ENCODE measurements around the gene SFXN5. TPM values are rescaled to one million over a fixed set of nuclear protein-coding genes. Genes with fewer than 3 reads are reported as not detected.
"Not testable (repeated sequence)": the region's sequence is repeated elsewhere in the genome, so short reads cannot be mapped to it uniquely, and the experiment has no call there.

SFXN5 gene
- total RNA-seq, 2 experiments from 2014 or later: 15.7 to 18.6 TPM

DNA sequence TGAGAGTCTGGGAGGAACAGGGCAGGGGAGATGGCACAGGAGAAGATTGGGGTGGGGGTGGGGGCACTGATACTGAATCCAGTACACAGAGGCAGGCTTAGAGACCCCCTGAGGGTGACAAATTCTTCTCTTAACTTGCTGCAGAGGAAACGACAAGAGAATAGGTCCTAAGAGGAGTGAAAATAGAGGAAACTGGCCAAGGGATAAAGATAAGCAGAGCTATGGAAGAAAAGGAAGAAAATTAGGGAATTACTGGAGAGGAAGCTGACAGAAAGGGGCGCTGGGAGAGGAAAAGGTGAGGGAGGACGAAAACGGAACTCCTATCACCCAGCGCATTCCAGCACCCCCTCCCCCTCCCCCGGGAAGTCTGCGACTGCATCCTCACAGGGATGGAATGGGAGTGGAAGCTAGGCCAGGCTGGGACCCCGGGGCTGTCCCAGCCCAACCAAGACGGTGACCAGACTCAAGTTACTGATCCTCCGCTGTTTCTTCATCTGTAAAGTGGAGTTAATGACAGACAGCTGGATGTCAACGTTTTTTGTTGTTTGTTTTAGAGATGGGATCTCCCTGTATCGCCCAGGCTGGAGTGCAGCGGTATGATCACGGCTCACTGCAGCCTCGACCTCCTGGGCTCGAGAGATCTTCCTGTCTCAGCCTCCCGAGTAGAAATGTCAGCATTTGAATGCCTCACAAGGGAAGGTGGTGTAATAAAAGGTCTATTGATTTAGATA, 156.8 kb downstream of the SFXN5 start:
- ChIA-PET CTCF (interaction anchor here (0.8 to 2.5 kb wide), 3 partner anchors 13 to 27 kb away, joined by 3 to 9 read pairs (median 6); partner anchors contain the start of gene SPR), POLR2A (no interaction called here)
- Mint-ChIP-seq H3K27me3 (ENCODE audit: low read depth) (peaks cover 72% of the 10 kb centered on the region), H3K4me3 (no peak overlapping the region), H3K4me1 (ENCODE audit: low read depth) (peaks cover 27% of the 10 kb centered on the region), H3K36me3 (ENCODE audit: low read depth) (no peaks in the 10 kb centered on the region), H3K9me3 (ENCODE audit: insufficient read depth) (no peaks in the 10 kb centered on the region), H3K27ac (no peak overlapping the region)
- DNase-seq: no peak
- ATAC-seq: no peak

DNA sequence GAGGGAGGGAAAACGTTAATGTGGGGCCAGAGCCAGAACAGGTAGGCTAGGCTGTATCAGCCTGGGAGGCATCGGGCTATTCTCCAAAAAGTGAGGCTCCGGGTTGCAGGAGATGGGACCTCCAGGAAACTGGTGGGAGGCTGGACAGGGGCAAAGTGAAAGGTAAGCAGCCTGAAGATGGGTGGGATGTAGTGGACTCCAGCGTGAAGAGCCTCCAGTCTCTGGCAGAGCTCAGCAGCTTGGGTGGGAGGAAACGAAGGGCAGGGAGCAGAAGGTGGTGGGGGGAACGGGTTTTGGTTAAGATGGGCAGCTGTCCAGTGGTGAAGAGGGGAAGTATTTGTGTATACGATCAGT, 157.3 kb downstream of the SFXN5 start:
- no peaks in the 10 kb centered on the region for H3K36me3 Mint-ChIP-seq (ENCODE audit: low read depth)
- POLR2A ChIA-PET: no interaction called here
- no peak overlapping the region for H3K27ac Mint-ChIP-seq
- CTCF ChIA-PET: interaction anchor here (1.4 to 1.7 kb wide), 2 partner anchors 21 kb away, joined by 5 to 6 read pairs; no protein-coding TSS in a partner anchor
- H3K27me3 Mint-ChIP-seq (ENCODE audit: low read depth): peaks cover 70% of the 10 kb centered on the region
- no peaks in the 10 kb centered on the region for H3K9me3 Mint-ChIP-seq (ENCODE audit: insufficient read depth)
- DNase-seq: no peak
- no peak overlapping the region for H3K4me3 Mint-ChIP-seq
- ATAC-seq: no peak
- H3K4me1 Mint-ChIP-seq (ENCODE audit: low read depth): peaks cover 22% of the 10 kb centered on the region

DNA sequence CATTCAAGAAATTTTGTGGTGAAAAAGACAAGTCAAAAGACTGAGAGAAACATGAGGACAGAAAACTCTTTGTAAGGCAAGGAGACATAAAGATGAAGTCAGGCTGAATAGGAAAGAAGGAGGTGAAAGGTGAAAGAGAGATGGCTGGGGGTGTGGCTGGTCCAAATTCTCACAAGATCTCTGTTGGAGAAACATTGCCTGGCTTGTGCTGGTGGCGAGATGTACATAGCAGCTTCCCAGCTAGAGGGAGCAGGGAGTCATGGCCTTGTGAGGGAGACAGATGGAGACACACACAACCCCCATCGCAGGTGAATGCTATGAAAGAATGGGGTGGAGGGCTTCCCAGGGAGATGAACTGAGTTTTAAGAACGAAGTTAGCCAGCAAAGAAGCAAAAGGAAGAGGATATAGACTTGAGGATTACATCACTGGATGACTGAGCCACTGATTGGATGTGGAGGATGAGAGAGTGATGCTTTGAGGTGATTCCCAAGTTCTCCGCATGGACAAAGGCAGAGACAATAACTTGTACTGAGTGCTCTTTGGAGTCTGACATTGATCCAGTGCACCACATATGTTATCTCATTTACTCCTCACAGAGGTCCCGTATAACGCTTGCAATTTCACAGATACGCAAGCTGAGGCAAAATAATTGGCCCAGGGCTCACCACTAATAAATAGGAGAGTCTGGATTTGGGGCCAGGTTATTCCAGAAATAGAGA, 157.9 kb downstream of the SFXN5 start:
- Mint-ChIP-seq H3K4me3 (no peak overlapping the region), H3K27me3 (ENCODE audit: low read depth) (peaks cover 66% of the 10 kb centered on the region), H3K27ac (no peak overlapping the region), H3K9me3 (ENCODE audit: insufficient read depth) (no peaks in the 10 kb centered on the region), H3K4me1 (ENCODE audit: low read depth) (peaks cover 20% of the 10 kb centered on the region), H3K36me3 (ENCODE audit: low read depth) (no peaks in the 10 kb centered on the region)
- DNase-seq: no peak
- POLR2A ChIA-PET: no interaction called here
- CTCF ChIA-PET: interaction anchor here (1.4 kb wide), 2 partner anchors 20 to 60 kb away, joined by 3 to 5 read pairs; no protein-coding TSS in a partner anchor
- ATAC-seq: no peak

DNA sequence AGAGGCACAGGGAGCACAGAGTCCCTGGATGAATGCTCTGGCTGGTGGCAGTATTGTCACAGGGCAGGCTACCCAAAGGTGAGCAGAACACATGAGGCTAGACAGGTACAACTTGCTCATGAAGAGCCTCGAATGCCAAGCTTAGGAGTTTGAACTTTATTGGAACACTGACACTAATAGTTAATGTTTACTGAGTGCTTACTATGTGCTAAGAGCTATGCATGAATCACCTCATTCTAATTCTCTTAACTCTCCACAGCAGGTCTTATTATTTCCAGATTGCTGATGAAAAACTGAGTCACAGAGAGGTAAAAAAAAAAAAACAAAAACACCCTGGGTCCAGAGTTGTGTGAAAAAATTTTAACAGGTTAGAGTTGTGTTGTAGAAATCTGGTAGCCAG, 160.3 kb downstream of the SFXN5 start:
- CTCF ChIA-PET: interaction anchor here (1.1 kb wide), 1 partner anchor 266 kb away, joined by 3 read pairs; no protein-coding TSS in a partner anchor
- no peak overlapping the region for H3K4me3 Mint-ChIP-seq
- H3K36me3 Mint-ChIP-seq (ENCODE audit: low read depth): no peaks in the 10 kb centered on the region
- H3K4me1 Mint-ChIP-seq (ENCODE audit: low read depth): peaks cover 8% of the 10 kb centered on the region
- peaks cover 64% of the 10 kb centered on the region for H3K27me3 Mint-ChIP-seq (ENCODE audit: low read depth)
- DNase-seq: no peak
- no peaks in the 10 kb centered on the region for H3K9me3 Mint-ChIP-seq (ENCODE audit: insufficient read depth)
- no peak for ATAC-seq
- POLR2A ChIA-PET: no interaction called here
- no peak overlapping the region for H3K27ac Mint-ChIP-seq

DNA sequence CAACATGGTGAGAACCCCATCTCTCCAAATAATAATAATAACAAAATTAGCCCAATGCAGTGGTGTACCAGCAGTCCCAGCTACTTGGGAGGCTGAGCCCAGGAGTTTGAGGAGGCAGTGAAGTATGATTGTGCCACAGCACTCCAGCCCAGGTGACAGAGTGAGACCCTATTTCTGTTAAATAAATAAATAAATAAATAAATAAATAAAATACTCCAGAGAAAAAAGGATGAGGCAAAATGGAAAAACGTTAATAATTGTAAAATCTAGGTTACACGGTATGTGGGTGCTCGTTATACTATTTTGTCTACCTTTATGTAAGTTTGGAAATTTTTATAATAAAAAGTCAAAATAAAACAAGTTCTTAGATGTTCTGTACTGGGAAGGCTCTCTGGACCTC, 162.8 kb downstream of the SFXN5 start:
- ChIA-PET POLR2A (no interaction called here), CTCF (interaction anchor here (1.2 to 1.6 kb wide), 2 partner anchors 16 to 21 kb away, joined by 5 to 6 read pairs; partner anchors contain the start of gene SPR)
- Mint-ChIP-seq H3K9me3 (ENCODE audit: insufficient read depth) (no peaks in the 10 kb centered on the region), H3K4me3 (no peak overlapping the region), H3K27me3 (ENCODE audit: low read depth) (peaks cover 58% of the 10 kb centered on the region), H3K4me1 (ENCODE audit: low read depth) (no peaks in the 10 kb centered on the region), H3K27ac (no peak overlapping the region), H3K36me3 (ENCODE audit: low read depth) (no peaks in the 10 kb centered on the region)
- ATAC-seq (no peak), DNase-seq (no peak)

DNA sequence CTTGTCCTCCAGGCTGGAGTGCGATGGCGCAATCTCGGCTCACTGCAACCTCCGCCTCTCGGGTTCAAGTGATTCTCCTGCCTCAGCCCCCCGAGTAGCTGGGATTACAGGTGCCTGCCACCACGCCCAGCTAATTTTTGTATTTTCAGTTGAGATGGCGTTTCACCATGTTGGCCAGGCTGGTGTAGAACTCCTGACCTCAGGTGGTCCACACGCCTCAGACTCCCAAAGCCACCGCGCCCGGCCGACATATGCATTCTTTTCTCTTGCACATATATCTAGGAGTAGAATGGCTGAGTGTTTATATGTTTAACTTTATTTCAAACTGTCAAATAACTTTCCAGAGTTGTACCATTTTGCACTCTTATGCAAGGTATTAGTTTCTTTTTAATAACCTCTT, 164.1 kb downstream of the SFXN5 start:
- H3K36me3 Mint-ChIP-seq (ENCODE audit: low read depth); H3K4me1 Mint-ChIP-seq (ENCODE audit: low read depth); DNase-seq; H3K4me3 Mint-ChIP-seq; ATAC-seq; H3K27ac Mint-ChIP-seq; H3K9me3 Mint-ChIP-seq (ENCODE audit: insufficient read depth); POLR2A ChIA-PET: not testable (repeated sequence)
- H3K27me3 Mint-ChIP-seq (ENCODE audit: low read depth): peaks cover 61% of the 10 kb centered on the region
- CTCF ChIA-PET: interaction anchor here (1.2 kb wide), 1 partner anchor 15 kb away, joined by 6 read pairs; no protein-coding TSS in a partner anchor

DNA sequence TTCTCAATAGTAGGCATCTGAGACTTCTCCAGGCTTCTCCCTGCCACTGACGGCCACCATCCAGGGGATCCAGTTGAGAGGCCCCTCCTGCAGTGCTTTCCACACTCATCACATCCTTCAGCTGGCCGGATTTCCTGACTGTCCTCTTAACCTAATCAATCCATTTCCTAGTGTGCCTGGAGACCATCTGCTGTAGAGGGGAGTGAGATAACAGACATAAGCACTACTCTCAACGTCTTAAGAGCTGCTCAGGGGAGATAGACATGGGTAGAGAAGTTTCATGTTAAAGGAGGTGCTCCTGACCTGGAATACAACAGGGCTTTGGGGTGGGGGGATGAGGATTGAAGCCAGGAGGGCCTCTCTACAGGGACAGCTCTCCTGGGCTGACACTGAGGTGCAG, 170.1 kb downstream of the SFXN5 start:
- Mint-ChIP-seq H3K27ac (no peak overlapping the region), H3K4me3 (no peak overlapping the region), H3K9me3 (ENCODE audit: insufficient read depth) (no peaks in the 10 kb centered on the region), H3K36me3 (ENCODE audit: low read depth) (no peaks in the 10 kb centered on the region), H3K27me3 (ENCODE audit: low read depth) (peaks cover 59% of the 10 kb centered on the region), H3K4me1 (ENCODE audit: low read depth) (no peaks in the 10 kb centered on the region)
- CTCF ChIA-PET: no interaction called here
- ATAC-seq (no peak), DNase-seq (no peak)
- POLR2A ChIA-PET: no interaction called here

DNA sequence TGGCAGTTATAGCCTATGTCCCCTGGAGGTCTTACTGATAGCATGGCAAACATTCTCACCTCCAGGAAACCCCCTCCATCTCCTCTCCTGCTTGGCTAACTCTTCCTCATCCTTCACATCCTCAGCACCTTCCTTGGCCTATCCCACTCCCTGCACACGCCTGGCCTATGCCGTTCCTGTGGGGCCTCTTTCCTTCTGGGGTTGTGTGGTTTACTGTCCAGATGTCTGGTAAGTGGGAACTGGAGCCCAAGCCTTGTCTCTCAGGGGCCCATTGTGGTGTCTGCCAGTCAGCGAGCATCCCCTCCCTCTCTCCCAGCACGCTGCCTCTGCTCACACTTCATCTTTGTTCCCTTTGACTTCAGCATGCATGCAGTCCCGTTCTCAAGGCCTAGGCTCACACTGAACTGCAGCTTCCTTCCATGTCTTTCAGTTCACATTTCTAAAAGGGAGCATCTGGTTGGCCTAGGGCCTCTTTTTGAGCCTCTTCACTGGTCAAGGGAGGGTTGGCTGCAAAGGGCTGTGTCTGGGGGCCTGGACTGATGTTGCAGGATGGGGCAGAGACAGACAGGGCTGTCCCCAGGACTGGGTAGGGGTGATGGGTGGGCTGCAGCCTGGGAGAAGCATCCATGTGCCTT, 171.2 kb downstream of the SFXN5 start:
- CTCF ChIA-PET: no interaction called here
- H3K27me3 Mint-ChIP-seq (ENCODE audit: low read depth): peaks cover 59% of the 10 kb centered on the region
- no peak overlapping the region for H3K4me3 Mint-ChIP-seq

DNA sequence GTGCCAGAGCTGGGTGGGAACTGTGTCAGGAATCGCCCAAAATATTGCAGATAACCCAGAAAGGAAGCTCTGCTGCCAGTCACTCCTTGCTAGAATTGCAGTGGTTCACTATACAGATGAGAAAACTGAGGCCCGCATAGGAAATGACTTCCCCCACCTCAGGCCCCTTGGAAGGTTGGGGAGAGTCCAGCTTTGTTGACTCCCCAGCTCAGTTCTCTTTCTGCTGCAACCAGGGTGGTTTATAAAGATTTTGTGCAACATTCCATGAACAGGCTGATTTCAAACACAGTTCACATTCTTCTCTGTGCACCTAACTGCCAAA, 173.0 kb downstream of the SFXN5 start:
- H3K27ac Mint-ChIP-seq: no peak overlapping the region
- ATAC-seq (no peak), DNase-seq (no peak)
- ChIA-PET CTCF (interaction anchor here (9.5 kb wide), 1 partner anchor 75 kb away, joined by 251 read pairs; no protein-coding TSS in a partner anchor), POLR2A (no interaction called here)
- H3K4me3 Mint-ChIP-seq: no peak overlapping the region
- H3K9me3 Mint-ChIP-seq (ENCODE audit: insufficient read depth): no peaks in the 10 kb centered on the region
- no peaks in the 10 kb centered on the region for H3K36me3 Mint-ChIP-seq (ENCODE audit: low read depth)
- H3K27me3 Mint-ChIP-seq (ENCODE audit: low read depth): peaks cover 56% of the 10 kb centered on the region
- H3K4me1 Mint-ChIP-seq (ENCODE audit: low read depth): peaks cover 2% of the 10 kb centered on the region

More for the DNA sequence above, 171.2 kb downstream of the SFXN5 start:
- no peaks in the 10 kb centered on the region for H3K36me3 Mint-ChIP-seq (ENCODE audit: low read depth)
- H3K9me3 Mint-ChIP-seq (ENCODE audit: insufficient read depth): no peaks in the 10 kb centered on the region
- no peak overlapping the region for H3K27ac Mint-ChIP-seq
- H3K4me1 Mint-ChIP-seq (ENCODE audit: low read depth): peaks cover 2% of the 10 kb centered on the region
- POLR2A ChIA-PET: no interaction called here
- ATAC-seq (no peak), DNase-seq (no peak)

DNA sequence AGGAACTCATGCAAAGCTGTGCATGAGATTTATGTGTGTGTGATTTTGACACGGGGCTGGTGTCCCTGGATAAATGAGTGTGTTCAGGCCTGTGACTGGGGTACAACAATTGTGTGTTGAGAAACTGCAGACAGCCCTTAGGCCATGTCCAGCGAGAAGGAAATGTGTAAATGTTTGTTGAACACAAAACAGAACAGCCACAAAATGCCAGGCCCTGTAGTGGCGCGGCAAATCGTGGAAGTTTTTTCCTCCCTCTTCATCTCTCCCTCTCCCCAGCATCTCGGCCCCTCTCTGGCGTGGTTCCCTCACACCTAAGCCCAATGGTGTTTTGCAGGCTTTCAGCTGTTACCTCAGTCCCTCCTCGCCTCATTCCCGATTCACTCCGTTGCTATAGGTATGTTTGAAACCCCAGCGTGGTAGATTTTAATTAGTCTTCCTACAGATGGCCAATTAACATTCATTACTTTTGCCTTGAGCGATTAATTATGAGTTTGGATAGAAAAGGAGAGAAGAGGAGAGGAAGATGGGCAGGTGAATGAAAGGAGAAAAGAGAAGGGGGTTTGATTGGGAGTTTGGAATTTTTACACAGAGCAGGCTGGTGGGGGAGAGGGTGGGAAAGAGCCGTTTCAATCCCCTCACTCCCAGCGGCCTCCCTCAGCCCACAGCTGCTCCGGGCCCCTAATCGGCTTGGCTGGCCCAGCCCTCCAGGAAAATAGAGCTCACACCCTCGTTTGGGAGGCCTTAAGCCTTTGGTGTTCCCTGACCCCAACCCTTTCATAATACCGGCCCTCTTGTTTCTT, 173.5 kb downstream of the SFXN5 start:
- Mint-ChIP-seq H3K27ac (no peak overlapping the region), H3K4me3 (no peak overlapping the region), H3K9me3 (ENCODE audit: insufficient read depth) (no peaks in the 10 kb centered on the region), H3K27me3 (ENCODE audit: low read depth) (peaks cover 51% of the 10 kb centered on the region), H3K36me3 (ENCODE audit: low read depth) (no peaks in the 10 kb centered on the region), H3K4me1 (ENCODE audit: low read depth) (peaks cover 2% of the 10 kb centered on the region)
- DNase-seq (no peak), ATAC-seq (no peak)
- ChIA-PET CTCF (interaction anchor here (9.5 kb wide), 1 partner anchor 76 kb away, joined by 251 read pairs; no protein-coding TSS in a partner anchor), POLR2A (no interaction called here)

DNA sequence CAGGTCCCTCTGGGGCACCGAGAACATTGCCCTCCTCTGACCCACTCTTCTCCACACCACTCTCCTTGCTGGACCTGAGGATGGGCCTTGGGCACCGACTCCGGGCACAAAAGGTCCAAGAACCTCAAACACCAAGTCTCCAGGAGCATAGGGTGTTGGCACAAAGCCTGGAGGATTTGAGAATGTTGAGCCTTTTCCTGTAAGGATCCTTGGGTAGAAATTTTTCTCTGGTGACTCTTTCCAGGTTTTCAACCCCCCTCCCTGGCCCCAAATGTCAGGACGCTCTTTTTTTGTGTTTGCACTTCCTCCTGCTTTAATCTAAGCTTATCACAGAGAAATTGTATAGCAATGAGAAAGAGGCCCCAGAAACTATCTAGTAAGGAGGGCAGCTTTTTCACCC, 175.1 kb downstream of the SFXN5 start:
- no peaks in the 10 kb centered on the region for H3K9me3 Mint-ChIP-seq (ENCODE audit: insufficient read depth)
- POLR2A ChIA-PET: no interaction called here
- H3K36me3 Mint-ChIP-seq (ENCODE audit: low read depth): no peaks in the 10 kb centered on the region
- no peak overlapping the region for H3K4me3 Mint-ChIP-seq
- DNase-seq (no peak), ATAC-seq (no peak)
- H3K27ac Mint-ChIP-seq: no peak overlapping the region
- CTCF ChIA-PET: interaction anchor here (1.2 to 9.5 kb wide), 4 partner anchors 30 to 281 kb away, joined by 5 to 251 read pairs (median 33); no protein-coding TSS in a partner anchor
- peaks cover 2% of the 10 kb centered on the region for H3K4me1 Mint-ChIP-seq (ENCODE audit: low read depth)
- peaks cover 41% of the 10 kb centered on the region for H3K27me3 Mint-ChIP-seq (ENCODE audit: low read depth)
